HG03520 (cell line): ENCODE measurements around the gene ZFYVE9.
"Not testable (repeated sequence)": the region's sequence is repeated elsewhere in the genome, so short reads cannot be mapped to it uniquely, and the experiment has no call there.

ENCODE experiments used
- ATAC-seq: cut with Tn5 transposase; IDR thresholded peaks from one replicate; pipeline ENCODE4 v1.9.1; 2021; ENCODE audit warnings: mild to moderate bottlenecking, moderate library complexity; ENCODE audit not compliant: unreplicated experiment

Gene ZFYVE9

GRCh38 chr1:52150946-52151345 lies 9.1 kb downstream of the ZFYVE9 start:
- ATAC-seq: no peak

- ATAC-seq: no peak
These were observed 10.7 kb downstream of the ZFYVE9 start for GRCh38 chr1:52152572-52152971.

GRCh38 chr1:52153010-52153409 lies 11.1 kb downstream of the ZFYVE9 start:
- no peak for ATAC-seq

- ATAC-seq: no peak
These were observed 12.0 kb downstream of the ZFYVE9 start for GRCh38 chr1:52153898-52154297.

DNA sequence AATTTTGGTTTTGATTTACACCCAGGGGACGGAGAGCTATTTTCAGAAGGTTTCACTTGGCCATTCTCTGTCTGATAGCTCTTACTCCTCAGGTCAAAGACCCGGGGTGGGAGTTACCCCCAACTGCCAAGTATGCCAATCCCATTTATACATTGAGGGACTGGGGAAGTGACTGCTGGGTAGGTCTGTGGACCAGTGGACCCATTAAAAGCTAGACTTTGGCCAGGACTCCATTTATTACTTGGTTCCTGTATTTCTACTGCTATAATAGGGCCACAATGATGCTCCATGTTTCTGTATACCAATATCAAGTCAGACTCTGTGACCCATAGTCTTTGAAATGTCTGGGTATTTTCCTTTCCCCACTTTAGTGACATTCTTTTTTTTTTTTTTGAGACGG lies 14.6 kb downstream of the ZFYVE9 start:
- no peak for ATAC-seq

DNA sequence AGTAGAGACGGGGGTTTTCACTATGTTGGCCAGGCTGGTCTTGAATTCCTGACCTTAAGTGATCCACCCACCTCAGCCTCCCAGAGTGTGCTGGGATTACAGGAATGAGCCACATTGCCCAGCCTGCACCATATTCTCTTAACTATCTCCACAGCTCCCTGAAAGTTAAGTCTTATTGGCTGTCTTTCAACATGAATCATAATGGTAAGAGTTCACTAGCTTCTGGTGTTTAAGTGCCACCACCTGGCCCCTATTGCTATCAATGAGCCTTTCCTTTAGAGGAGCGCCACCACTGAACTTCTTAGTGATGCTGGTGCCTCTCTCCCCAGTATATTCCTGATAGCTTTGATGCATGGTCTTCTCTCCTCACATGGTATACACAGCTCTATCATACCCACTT lies 15.7 kb downstream of the ZFYVE9 start:
- ATAC-seq: no peak

DNA sequence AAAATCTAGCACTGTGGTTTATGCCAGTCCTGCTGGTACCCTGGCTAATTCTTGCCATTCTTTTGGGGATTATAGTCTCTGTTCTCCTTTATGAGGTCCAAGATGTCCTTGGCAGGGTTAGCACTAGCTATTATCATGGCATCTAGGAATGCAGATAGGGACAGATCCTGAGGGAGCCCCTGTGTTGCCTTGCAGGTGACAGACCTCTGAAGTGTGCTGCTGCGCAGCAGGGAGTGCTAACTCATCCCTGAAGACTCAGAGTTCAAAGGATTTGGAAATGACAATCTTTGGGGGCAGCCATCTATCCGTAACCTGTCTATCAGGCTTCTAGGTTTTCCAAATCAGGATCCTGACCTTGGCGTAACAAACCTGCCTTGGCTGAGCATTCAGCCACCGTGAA lies 16.3 kb downstream of the ZFYVE9 start:
- no peak for ATAC-seq

GRCh38 chr1:52159033-52159789 lies 17.3 kb downstream of the ZFYVE9 start:
- ATAC-seq: no peak

DNA sequence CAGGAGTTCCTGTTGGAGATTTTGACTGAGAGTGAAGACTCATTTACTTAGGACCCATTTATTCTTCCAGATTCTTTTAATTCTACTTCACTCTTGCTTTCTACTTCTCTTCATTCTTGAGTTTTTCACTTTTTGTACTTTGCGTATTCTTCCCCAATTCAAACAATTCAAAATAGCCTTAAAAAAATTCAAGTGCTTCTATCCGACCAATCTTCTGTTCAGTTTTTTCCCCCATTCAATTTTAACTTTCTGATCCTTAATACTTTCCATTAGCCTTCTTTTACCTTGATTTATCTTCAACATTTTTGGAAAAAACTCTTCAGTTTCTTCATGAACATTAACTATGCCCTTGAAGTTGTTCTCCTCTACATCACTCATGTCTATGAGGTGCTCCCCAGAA lies 21.1 kb downstream of the ZFYVE9 start:
- no peak for ATAC-seq

DNA sequence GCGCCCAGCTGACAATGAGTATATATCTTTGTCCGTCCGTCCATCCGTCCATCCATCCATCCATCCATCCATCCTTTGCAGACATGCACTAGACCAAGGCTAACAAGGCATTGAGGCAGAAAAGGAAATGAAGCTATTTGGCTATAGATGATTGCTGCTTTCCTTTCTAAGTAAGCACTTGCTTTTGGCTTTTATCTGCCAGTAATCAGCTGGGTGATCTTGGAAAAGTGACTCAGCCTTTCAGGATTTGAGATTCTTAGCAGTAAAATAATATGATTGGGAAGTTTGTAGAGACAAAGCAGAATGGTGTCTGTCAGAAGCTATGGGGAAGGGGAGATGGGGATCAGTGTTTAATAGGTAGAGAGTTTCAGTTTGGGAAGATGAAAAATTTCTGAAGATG lies 22.7 kb downstream of the ZFYVE9 start:
- no peak for ATAC-seq

DNA sequence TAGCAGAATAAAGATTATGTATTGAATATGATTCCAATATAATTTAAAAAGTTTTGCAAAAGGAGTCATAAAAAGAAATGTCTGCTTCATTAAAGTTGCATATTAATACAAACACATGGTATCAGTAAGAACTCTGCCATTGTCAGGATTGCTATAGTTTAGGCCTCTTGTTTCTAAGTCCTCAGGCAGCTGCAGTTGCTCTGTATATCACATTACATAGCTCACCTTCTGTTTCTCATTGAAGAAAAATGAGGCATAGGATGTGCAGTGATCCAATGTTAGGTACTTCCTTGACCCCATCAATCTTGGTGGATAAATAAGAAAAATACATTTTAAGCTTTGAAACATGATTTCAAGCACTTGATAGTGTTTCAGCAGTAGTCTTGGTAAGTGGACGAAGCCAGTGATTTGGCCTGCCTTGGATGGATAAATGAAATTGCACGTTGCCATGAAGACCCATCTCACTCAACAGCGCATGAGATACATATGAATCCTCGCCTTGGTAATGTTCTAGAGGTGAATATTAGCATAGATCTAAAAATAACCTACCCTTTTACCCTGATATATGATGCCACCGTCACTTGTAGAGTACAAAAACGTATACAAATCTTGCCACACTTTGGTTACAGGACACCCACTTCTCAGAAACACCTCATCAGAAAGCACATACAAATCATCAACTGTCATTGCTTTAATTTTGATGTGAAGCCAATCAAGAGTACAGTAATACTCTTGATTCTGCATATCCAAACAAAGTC lies 25.3 kb downstream of the ZFYVE9 start:
- no peak for ATAC-seq

GRCh38 chr1:52168373-52169080 lies 26.6 kb downstream of the ZFYVE9 start:
- no peak for ATAC-seq

GRCh38 chr1:52171149-52171548 lies 29.3 kb downstream of the ZFYVE9 start:
- not testable (repeated sequence) for ATAC-seq

- ATAC-seq: no peak
These were observed 37.2 kb downstream of the ZFYVE9 start for GRCh38 chr1:52179073-52179472.

DNA sequence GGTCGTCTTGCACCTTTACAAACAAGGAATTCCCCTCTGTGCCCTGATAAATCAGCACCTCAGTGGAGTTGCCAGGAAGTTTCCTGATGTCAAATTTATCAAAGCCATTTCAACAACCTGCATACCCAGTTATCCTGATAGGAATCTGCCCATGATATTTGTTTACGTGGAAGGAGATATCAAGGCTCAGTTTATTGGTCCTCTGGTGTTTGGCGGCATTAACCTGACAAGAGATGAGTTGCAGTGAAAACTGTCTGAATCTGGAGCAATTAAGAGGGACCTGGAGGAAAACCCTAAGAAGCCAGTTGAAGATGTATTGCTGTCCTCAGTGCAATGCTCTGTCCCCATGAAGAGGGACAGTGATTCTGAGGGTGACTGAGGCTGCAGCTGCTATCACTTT lies 38.3 kb downstream of the ZFYVE9 start:
- no peak for ATAC-seq

DNA sequence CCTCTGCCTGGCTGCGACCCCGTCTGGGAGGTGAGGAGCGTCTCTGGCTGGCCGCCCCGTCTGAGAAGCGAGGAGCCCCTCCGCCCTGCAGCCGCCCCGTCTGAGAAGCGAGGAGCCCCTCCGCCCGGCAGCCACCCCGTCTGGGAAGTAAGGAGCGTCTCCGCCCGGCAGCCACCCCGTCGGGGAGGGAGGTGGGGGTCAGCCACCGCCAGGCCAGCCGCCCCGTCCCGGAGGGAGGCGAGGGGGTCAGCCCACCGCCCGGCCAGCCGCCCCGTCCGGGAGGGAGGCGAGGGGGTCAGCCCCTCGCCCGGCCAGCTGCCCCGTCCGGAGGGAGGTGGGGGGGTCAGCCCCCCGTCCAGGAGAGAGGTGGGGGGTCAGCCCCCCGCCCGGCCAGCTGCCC lies 39.9 kb downstream of the ZFYVE9 start:
- not testable (repeated sequence) for ATAC-seq

GRCh38 chr1:52182328-52182727 lies 40.4 kb downstream of the ZFYVE9 start:
- ATAC-seq: not testable (repeated sequence)

DNA sequence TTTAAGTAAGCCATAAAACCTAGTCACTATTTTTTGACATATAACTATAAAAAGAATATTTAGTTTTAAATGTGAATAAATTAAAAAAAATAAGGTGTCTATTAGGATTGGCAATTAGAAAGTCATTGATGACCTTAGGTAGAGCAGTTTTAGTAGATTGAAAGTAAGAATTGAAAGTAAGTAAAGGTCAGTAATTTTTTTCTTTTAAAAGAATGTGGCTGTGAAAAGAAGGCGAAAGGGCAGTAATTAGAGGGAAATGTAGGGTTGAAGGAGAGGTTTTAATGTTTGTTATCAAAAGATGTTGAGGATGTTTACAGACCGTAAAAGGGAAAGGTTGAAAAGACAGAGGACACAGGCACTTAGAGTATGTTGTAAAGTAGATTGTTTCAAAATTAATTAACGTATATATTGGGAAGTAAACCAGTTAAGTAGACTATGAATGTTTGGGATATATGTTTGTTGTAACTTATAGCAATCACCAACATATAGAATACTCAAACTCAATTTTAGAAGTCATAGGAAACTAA lies 41.0 kb downstream of the ZFYVE9 start:
- no peak for ATAC-seq

- no peak for ATAC-seq
These were observed 44.6 kb downstream of the ZFYVE9 start for GRCh38 chr1:52186449-52186848.

GRCh38 chr1:52189898-52190480 lies 48.1 kb downstream of the ZFYVE9 start:
- no peak for ATAC-seq
